ENCODE measurements around the gene ZNF420.

DNA sequence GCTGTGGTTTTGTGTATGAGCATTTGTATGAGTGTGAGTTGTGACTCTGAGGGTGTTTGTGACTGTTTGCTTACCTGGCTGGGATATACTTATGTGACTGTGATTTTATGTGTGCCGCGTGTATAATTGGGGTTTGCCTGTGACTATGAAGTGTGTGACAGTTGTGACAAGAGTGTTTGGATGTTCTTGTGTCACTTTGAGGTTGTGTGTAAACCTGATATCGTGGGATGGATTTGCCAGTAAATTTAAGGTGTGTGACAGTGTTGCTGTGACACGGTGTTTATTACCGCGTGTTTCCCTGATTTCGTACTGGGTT is 442 bp downstream of the ZNF420 start:
- TF ChIP-seq FOXA1 (IDR thresholded peaks at IDR 0.05), result no peak
- no peak for TF ChIP-seq FOXA1 (CRISPR knock-in tag; IDR thresholded peaks at IDR 0.05)
- TF ChIP-seq ZFX (CRISPR knock-in tag; IDR thresholded peaks at IDR 0.05; ENCODE audit: low read depth), result no peak
- TF ChIP-seq ADNP (CRISPR knock-in tag; IDR thresholded peaks at IDR 0.05), result no peak
- TF ChIP-seq YY1 (IDR thresholded peaks at IDR 0.05; ENCODE audit: insufficient read depth, insufficient replicate concordance, low read depth, low read length), result no peak

Measured in HepG2 (cell line).